ENCODE data around the gene CCDC85B. TPM values are rescaled to one million over a fixed set of nuclear protein-coding genes. Genes with fewer than 3 reads are reported as not detected.

The CCDC85B gene
- total RNA-seq, 4 donors from 2014 or later: 16.0 to 34.3 (median 28.0) TPM

DNA sequence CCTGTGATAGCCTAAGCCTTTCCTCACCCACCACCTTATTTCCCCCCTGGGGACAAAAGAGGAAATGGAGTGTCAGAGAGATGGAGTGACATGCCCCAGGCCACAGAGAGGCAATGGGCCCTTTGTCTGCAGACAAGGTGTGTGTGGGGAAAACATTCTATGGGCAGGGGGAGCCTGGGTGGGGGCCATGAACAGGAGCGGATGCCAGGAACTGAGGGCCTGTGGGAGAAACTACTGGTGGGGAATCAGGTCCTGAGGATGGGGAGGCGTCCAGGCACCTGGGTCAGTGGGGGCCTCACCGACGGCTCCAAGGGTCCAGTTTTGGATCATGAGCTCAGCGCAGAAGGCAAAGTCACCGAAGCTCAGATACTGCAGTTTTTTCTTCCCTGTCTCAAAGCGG lies 5.2 kb upstream of the CCDC85B start:
- H3K27me3 ChIP-seq: no peaks in the 10 kb centered on the region
- H3K27ac ChIP-seq: peak overlapping the region in 1 of 4 donors; percentile 18
- intact Hi-C loops (cut with DNase I): no loop called here
- peaks cover 19 to 49% (median 23%) of the 10 kb centered on the region in 3 donors for H3K4me1 ChIP-seq
- peaks cover 0 to 53% (median 11%) of the 10 kb centered on the region in 3 donors for H3K36me3 ChIP-seq
- TF ChIP-seq, protein P1, sequence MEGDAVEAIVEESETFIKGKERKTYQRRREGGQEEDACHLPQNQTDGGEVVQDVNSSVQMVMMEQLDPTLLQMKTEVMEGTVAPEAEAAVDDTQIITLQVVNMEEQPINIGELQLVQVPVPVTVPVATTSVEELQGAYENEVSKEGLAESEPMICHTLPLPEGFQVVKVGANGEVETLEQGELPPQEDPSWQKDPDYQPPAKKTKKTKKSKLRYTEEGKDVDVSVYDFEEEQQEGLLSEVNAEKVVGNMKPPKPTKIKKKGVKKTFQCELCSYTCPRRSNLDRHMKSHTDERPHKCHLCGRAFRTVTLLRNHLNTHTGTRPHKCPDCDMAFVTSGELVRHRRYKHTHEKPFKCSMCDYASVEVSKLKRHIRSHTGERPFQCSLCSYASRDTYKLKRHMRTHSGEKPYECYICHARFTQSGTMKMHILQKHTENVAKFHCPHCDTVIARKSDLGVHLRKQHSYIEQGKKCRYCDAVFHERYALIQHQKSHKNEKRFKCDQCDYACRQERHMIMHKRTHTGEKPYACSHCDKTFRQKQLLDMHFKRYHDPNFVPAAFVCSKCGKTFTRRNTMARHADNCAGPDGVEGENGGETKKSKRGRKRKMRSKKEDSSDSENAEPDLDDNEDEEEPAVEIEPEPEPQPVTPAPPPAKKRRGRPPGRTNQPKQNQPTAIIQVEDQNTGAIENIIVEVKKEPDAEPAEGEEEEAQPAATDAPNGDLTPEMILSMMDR (IDR thresholded peaks at IDR 0.05): no peak
- no peak for TF ChIP-seq POLR2A (IDR thresholded peaks at IDR 0.05)
- no peak for DNase-seq
- no peaks in the 10 kb centered on the region for H3K9me3 ChIP-seq
- WGBS, 2 donors: 91 to 98% methylated on average over 7 of the region's 7 CpGs
- no peak overlapping the region for H3K4me3 ChIP-seq

DNA sequence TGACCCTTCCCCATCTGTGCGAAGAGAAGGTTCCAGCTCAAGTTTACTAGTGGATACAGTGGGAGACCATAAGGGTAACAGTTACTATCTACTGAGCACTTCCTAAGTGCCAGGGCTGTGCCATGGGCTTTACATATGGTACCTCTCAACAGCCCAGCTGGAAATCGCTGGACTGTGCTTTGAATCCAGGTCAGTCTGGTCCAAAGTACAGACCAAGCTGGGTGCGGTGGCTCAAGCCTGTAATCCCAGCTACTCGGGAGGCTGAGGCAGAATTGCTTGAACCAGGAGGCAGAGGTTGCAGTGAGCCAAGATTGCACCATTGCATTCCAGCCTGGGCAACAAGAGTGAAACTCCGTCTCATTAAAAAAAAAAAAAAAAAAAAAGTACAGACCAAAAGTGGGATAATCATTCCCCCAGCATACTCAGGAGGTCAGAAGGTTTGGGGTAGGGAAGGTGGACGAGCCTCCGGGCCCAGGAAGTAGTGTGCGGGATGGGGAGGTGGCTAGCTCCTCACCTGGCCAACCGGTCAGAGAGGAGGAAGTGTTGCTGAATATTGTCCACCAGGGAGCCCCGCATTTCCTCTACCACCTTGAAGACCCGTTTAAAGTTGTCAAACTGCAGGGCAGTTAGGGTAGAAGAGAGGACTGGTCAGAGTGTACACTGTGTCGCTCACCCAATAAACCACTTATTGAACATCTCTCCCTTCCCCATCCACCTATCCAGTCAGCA lies 4.5 kb upstream of the CCDC85B start:
- 86 to 87% methylated on average over 8 to 11 of the region's 12 CpGs for WGBS, 2 donors
- TF ChIP-seq, protein P1 (IDR thresholded peaks at IDR 0.05): peak in 1 of 6 experiments; percentile 7
- no peak for TF ChIP-seq POLR2A (IDR thresholded peaks at IDR 0.05)

DNA sequence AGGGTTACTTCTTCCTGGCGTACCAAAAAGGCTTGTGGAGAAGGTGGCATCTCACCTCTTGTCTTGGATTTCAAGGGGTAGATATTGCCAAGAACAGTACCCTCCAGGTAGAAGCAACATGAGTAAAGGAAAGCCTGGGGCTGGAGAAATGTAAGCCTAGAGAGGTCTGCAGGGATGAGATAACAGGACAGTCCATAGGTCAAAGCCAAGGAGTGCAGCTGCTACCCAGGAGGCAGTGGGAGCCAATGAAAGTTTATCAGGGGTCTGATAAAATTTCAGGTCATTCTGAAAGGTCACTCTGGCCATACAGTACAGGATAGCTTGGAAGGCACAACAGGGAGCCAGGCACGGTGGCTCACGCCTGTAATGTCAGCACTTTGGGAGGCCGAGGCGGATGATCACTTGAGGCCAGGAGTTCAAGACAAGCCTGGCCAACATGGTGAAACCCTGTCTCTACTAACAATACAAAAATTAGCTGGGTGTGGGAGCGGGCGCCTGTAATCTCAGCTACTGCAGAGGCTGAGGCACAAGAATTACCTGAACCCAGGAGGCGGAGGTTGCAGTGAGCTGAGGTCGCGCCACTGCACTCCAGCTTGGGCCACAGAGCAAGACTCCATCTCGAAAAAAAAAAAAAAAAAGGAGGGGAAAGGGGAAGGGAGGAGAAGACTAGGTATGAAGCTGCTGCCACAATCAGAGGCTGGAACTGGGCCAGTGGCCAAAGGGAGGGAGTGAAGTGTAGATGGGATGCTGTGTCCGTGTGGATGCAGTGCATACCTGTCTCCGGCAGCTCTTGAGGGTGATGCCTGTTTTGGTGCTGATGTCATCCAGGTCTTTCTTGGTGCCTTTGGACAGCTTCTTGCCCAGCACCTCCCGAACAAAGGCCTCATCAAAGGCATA lies 3.4 kb upstream of the CCDC85B start:
- intact Hi-C loops (cut with DNase I): no loop called here
- H3K4me3 ChIP-seq: peak overlapping the region in 3 of 4 donors; percentile 83 to 90 (median 83)
- H3K27ac ChIP-seq: peak overlapping the region; percentile 93 to 98 (median 97)
- H3K9me3 ChIP-seq: no peaks in the 10 kb centered on the region
- H3K27me3 ChIP-seq: no peaks in the 10 kb centered on the region
- 73 to 81% methylated on average over 8 to 14 of the region's 14 CpGs for WGBS, 2 donors
- H3K4me1 ChIP-seq: peaks cover 30 to 67% (median 34%) of the 10 kb centered on the region in 3 donors
- peaks cover 0 to 52% (median 11%) of the 10 kb centered on the region in 3 donors for H3K36me3 ChIP-seq
- TF ChIP-seq POLR2A (IDR thresholded peaks at IDR 0.05): no peak
- TF ChIP-seq, protein P1 (IDR thresholded peaks at IDR 0.05): no peak
- DNase-seq: no peak

More for the DNA sequence above, 4.5 kb upstream of the CCDC85B start:
- peaks cover 0 to 53% (median 11%) of the 10 kb centered on the region in 3 donors for H3K36me3 ChIP-seq
- intact Hi-C loops (cut with DNase I): no loop called here
- peaks cover 19 to 56% (median 23%) of the 10 kb centered on the region in 3 donors for H3K4me1 ChIP-seq
- no peaks in the 10 kb centered on the region for H3K9me3 ChIP-seq
- no peak for DNase-seq
- H3K27ac ChIP-seq: no peak overlapping the region
- no peaks in the 10 kb centered on the region for H3K27me3 ChIP-seq
- H3K4me3 ChIP-seq: no peak overlapping the region

DNA sequence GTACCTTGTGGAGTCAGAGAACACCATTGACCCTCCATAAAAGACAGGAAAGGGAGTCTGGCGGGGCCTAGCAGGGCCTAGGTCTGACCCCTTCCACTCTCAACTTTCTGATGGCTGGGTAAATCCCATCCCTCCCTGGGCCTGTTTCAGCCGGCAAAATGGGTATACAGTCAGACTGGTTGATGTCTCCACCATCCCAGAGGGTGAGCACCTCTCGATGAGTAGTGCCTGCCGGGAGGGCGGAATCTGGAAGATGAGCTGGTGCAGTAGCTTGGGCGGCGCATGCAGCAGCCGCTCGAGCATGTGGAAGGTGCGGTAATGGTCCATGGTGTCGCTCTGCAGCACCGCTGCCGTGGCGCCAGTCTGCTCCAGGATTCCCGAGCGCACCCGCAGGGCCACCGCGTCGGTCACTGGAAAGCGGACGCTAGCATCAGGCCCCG lies 2.7 kb upstream of the CCDC85B start:
- no peaks in the 10 kb centered on the region for H3K27me3 ChIP-seq
- TF ChIP-seq, protein P1 (IDR thresholded peaks at IDR 0.05): no peak
- TF ChIP-seq POLR2A (IDR thresholded peaks at IDR 0.05): no peak
- no peak for DNase-seq
- no peaks in the 10 kb centered on the region for H3K9me3 ChIP-seq
- peak overlapping the region; percentile 56 to 90 (median 83) for H3K4me3 ChIP-seq
- intact Hi-C loops (cut with DNase I): no loop called here
- H3K36me3 ChIP-seq: peaks cover 0 to 52% (median 11%) of the 10 kb centered on the region in 3 donors
- peaks cover 37 to 74% (median 40%) of the 10 kb centered on the region in 3 donors for H3K4me1 ChIP-seq
- 3 to 50% methylated on average over 1 to 6 of the region's 23 CpGs for WGBS, 2 donors
- H3K27ac ChIP-seq: peak overlapping the region; percentile 93 to 98 (median 97)

Measured in esophagus squamous epithelium (tissue), 5 donors.